ENCODE measurements around the gene MKNK2.
"Not testable (repeated sequence)": the region's sequence is repeated elsewhere in the genome, so short reads cannot be mapped to it uniquely, and the experiment has no call there.

DNA sequence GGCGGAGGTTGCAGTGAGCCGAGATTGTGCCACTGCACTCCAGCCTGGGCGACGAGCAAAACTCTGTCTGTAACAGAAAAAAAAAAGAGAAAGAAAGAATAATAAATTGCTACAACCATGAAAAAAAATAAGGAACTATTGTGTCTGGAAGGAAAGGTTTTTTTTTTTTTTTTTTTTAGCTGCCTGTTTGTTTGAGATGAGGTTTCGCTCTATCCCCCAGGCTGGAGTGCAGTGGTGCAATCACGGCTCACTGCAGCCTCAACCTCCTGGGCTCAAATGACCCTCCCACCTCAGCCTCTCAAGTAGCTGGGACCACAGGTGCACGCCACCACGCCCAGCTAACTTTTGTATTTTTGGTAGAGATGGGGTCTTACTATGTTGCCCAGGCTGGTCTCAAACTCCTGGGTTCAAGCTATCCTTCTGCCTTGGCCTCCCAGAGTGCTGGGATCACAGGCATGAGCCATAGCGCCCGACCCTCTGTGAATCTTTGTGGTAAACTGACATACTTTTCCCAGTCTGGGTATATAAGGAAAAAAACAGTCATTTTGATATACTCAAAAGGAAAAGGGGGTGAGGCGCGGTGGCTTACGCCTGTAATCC lies 41.0 kb upstream of the MKNK2 start:
- TF ChIP-seq, protein P1, sequence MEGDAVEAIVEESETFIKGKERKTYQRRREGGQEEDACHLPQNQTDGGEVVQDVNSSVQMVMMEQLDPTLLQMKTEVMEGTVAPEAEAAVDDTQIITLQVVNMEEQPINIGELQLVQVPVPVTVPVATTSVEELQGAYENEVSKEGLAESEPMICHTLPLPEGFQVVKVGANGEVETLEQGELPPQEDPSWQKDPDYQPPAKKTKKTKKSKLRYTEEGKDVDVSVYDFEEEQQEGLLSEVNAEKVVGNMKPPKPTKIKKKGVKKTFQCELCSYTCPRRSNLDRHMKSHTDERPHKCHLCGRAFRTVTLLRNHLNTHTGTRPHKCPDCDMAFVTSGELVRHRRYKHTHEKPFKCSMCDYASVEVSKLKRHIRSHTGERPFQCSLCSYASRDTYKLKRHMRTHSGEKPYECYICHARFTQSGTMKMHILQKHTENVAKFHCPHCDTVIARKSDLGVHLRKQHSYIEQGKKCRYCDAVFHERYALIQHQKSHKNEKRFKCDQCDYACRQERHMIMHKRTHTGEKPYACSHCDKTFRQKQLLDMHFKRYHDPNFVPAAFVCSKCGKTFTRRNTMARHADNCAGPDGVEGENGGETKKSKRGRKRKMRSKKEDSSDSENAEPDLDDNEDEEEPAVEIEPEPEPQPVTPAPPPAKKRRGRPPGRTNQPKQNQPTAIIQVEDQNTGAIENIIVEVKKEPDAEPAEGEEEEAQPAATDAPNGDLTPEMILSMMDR (IDR thresholded peaks at IDR 0.05) = not testable (repeated sequence)
- not testable (repeated sequence) for TF ChIP-seq EP300 (IDR thresholded peaks at IDR 0.05; ENCODE audit: low read depth); POLR2AphosphoS5 (IDR thresholded peaks at IDR 0.05); POLR2A (IDR thresholded peaks at IDR 0.05)

Measured in transverse colon (tissue), 4 donors.